Astrocyte (in vitro differentiated cells and primary cell): ENCODE results near the gene RICTOR. TPM values are rescaled to one million over a fixed set of nuclear protein-coding genes. Genes with fewer than 3 reads are reported as not detected.
A peak's percentile ranks its signal among the peaks of the same experiment; 100 is the strongest.

Experiments
- DNase-seq: peaks from one replicate; pipeline ENCODE4 v3.0.0-alpha.2; 2010; ENCODE audit warnings: low read depth
- FAIRE-seq: peaks from 2 replicates; lab custom pipeline; 2011; peaks lifted over from hg19 to GRCh38; lab: Jason Lieb, UNC
- H2AFZ ChIP-seq: 2 replicates; pipeline ENCODE4 v1.6.0; 2012; ENCODE audit warnings: low read depth, low read length, inconsistent platforms
- H3K27ac ChIP-seq: 2 replicates; pipeline ENCODE4 v1.5.1; 2011; ENCODE audit warnings: low read depth, low read length, inconsistent platforms
- H3K27me3 ChIP-seq: 2 replicates; pipeline ENCODE4 v1.6.0; 2011; ENCODE audit warnings: low read length, inconsistent platforms; ENCODE audit not compliant: insufficient read depth
- H3K36me3 ChIP-seq: 2 replicates; pipeline ENCODE4 v1.5.1; 2011; ENCODE audit warnings: low read length, inconsistent platforms; ENCODE audit not compliant: insufficient read depth
- H3K4me1 ChIP-seq: 2 replicates; pipeline ENCODE4 v1.5.1; 2011; ENCODE audit warnings: low read length, inconsistent platforms; ENCODE audit not compliant: insufficient read depth
- H3K4me2 ChIP-seq: 2 replicates; pipeline ENCODE4 v1.6.0; 2012; ENCODE audit warnings: low read length, inconsistent platforms
- H3K4me3 ChIP-seq: 2 replicates; pipeline ENCODE4 v1.5.1; 2011; ENCODE audit warnings: low read depth, mild to moderate bottlenecking, low read length, inconsistent platforms; ENCODE audit not compliant: insufficient read depth
- H3K79me2 ChIP-seq: 2 replicates; pipeline ENCODE4 v1.6.0; 2012; ENCODE audit warnings: mild to moderate bottlenecking, low read length, inconsistent platforms; ENCODE audit not compliant: insufficient read depth
- H3K9ac ChIP-seq: 2 replicates; pipeline ENCODE4 v1.6.0; 2012; ENCODE audit warnings: mild to moderate bottlenecking, low read length, inconsistent platforms
- H3K9me3 ChIP-seq: 2 replicates; pipeline ENCODE4 v1.5.1; 2012; ENCODE audit warnings: low read depth, mild to moderate bottlenecking, low read length, inconsistent platforms; ENCODE audit not compliant: insufficient read depth
- H4K20me1 ChIP-seq: 2 replicates; pipeline ENCODE4 v1.6.0; 2012; ENCODE audit warnings: low read length, inconsistent platforms; ENCODE audit not compliant: insufficient read depth
- H3K27ac Mint-ChIP-seq: one replicate; pipeline ENCODE4 v1.8.0; 2021; ENCODE audit warnings: mild to moderate bottlenecking, mixed read lengths; ENCODE audit not compliant: unreplicated experiment
- H3K27me3 Mint-ChIP-seq: one replicate; pipeline ENCODE4 v1.8.0; 2021; ENCODE audit warnings: low read depth, mixed read lengths; ENCODE audit not compliant: unreplicated experiment
- H3K36me3 Mint-ChIP-seq: one replicate; pipeline ENCODE4 v1.8.0; 2021; ENCODE audit warnings: low read depth, mixed read lengths; ENCODE audit not compliant: unreplicated experiment
- H3K4me1 Mint-ChIP-seq: one replicate; pipeline ENCODE4 v1.8.0; 2021; ENCODE audit warnings: low read depth, mixed read lengths; ENCODE audit not compliant: unreplicated experiment
- H3K4me3 Mint-ChIP-seq: one replicate; pipeline ENCODE4 v1.8.0; 2021; ENCODE audit warnings: mild to moderate bottlenecking, moderate library complexity, mixed read lengths; ENCODE audit not compliant: unreplicated experiment
- H3K9me3 Mint-ChIP-seq: one replicate; pipeline ENCODE4 v1.8.0; 2021; ENCODE audit warnings: mild to moderate bottlenecking, mixed read lengths; ENCODE audit not compliant: unreplicated experiment
- CTCF ChIP-seq: IDR thresholded peaks from 2 replicates; pipeline ENCODE4 v1.5.1; 2011; ENCODE audit warnings: low read depth, mild to moderate bottlenecking, inconsistent platforms, low read length, moderate library complexity; ENCODE audit not compliant: insufficient read depth
- EZH2 ChIP-seq: IDR thresholded peaks from 2 replicates; pipeline ENCODE4 v1.6.1; 2012; ENCODE audit warnings: mild to moderate bottlenecking, low read length, inconsistent platforms; ENCODE audit not compliant: insufficient read depth
- total RNA-seq: library from RNA; stranded (reverse); gene quantifications from 2 replicates; pipeline ENCODE4 v1.2.1, GENCODE V29; 2021

Gene RICTOR
- total RNA-seq, 1 donor from 2014 or later: 43.2 TPM

DNA sequence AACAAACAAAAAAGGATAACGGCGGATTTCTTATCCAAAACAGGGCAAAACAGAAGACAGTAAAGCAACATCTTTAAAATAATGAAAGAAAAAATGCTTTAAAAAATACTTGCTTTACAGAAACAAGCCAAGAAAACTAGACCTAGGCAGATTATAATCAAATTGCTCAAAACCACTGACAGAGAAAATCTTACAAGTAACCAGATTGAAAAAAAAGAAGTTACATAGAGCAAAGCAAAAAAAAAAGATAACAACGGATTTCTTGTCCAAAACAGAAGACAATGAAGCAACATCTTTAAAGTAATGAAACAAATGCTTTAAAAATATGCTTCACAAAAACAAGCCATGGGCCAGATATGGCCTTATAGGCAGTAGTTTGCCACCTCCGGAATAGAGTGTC, 51.1 kb downstream of the RICTOR start:
- no peaks in the 10 kb centered on the region for H3K36me3 ChIP-seq
- no peaks in the 10 kb centered on the region for H3K27me3 ChIP-seq
- no peaks in the 10 kb centered on the region for H3K9me3 ChIP-seq
- H3K4me2 ChIP-seq: no peak overlapping the region
- H3K36me3 Mint-ChIP-seq: peaks cover 10% of the 10 kb centered on the region
- peaks cover 52% of the 10 kb centered on the region for H3K79me2 ChIP-seq
- no peaks in the 10 kb centered on the region for H3K27me3 Mint-ChIP-seq
- no peak overlapping the region for H3K4me3 ChIP-seq
- H3K4me1 Mint-ChIP-seq: peaks cover 50% of the 10 kb centered on the region
- no peak overlapping the region for H3K4me3 Mint-ChIP-seq
- no peak overlapping the region for H3K27ac ChIP-seq
- FAIRE-seq (no peak), DNase-seq (no peak)
- no peak for TF ChIP-seq EZH2
- TF ChIP-seq CTCF: no peak
- no peak overlapping the region for H2AFZ ChIP-seq
- peaks cover 4% of the 10 kb centered on the region for H3K9me3 Mint-ChIP-seq
- peak overlapping the region; percentile 41 for H3K27ac Mint-ChIP-seq
- H3K4me1 ChIP-seq: peaks cover 9% of the 10 kb centered on the region
- peaks cover 8% of the 10 kb centered on the region for H4K20me1 ChIP-seq
- no peak overlapping the region for H3K9ac ChIP-seq

DNA sequence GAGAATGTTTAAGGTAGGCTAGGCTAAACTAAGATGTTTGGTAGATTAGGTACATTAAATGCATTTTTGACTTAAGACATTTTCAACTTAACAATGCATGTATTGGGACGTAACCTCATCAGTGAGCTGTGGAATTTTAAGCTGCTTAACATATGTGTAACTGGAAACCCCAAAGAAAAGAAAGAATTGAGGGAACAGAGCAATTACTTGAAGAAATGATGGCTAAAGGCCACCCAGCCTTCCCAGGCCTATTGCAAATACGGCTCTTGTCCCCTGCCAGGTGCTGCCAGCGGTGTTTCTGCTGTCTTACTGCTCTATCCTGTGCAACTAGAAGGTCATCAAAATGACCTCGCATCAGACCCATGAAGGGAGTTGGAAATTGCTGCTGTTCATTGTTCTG, 52.0 kb downstream of the RICTOR start:
- H3K27ac ChIP-seq: no peak overlapping the region
- TF ChIP-seq EZH2 (no peak), CTCF (no peak)
- no peaks in the 10 kb centered on the region for H3K36me3 ChIP-seq
- H3K9me3 ChIP-seq: no peaks in the 10 kb centered on the region
- Mint-ChIP-seq H3K27me3 (no peaks in the 10 kb centered on the region), H3K36me3 (peaks cover 6% of the 10 kb centered on the region), H3K4me1 (peaks cover 53% of the 10 kb centered on the region), H3K27ac (peak overlapping the region; percentile 5), H3K4me3 (no peak overlapping the region), H3K9me3 (no peaks in the 10 kb centered on the region)
- H3K4me3 ChIP-seq: no peak overlapping the region
- FAIRE-seq (peak; percentile 23), DNase-seq (no peak)
- H3K4me1 ChIP-seq: peaks cover 9% of the 10 kb centered on the region
- H3K4me2 ChIP-seq: no peak overlapping the region
- no peak overlapping the region for H3K9ac ChIP-seq
- H3K79me2 ChIP-seq: peaks cover 44% of the 10 kb centered on the region
- peaks cover 8% of the 10 kb centered on the region for H4K20me1 ChIP-seq
- H3K27me3 ChIP-seq: no peaks in the 10 kb centered on the region
- H2AFZ ChIP-seq: no peak overlapping the region

- Mint-ChIP-seq H3K36me3 (peaks cover 6% of the 10 kb centered on the region), H3K27me3 (no peaks in the 10 kb centered on the region), H3K4me1 (peaks cover 55% of the 10 kb centered on the region), H3K4me3 (no peak overlapping the region), H3K9me3 (no peaks in the 10 kb centered on the region), H3K27ac (peak overlapping the region; percentile 85)
- H3K9ac ChIP-seq: no peak overlapping the region
- no peak for FAIRE-seq
- no peak overlapping the region for H3K4me3 ChIP-seq
- peaks cover 12% of the 10 kb centered on the region for H3K4me1 ChIP-seq
- no peak overlapping the region for H2AFZ ChIP-seq
- H3K36me3 ChIP-seq: no peaks in the 10 kb centered on the region
- no peak overlapping the region for H3K4me2 ChIP-seq
- peaks cover 8% of the 10 kb centered on the region for H4K20me1 ChIP-seq
- H3K27me3 ChIP-seq: no peaks in the 10 kb centered on the region
- TF ChIP-seq CTCF (no peak), EZH2 (no peak)
- H3K9me3 ChIP-seq: no peaks in the 10 kb centered on the region
- no peak for DNase-seq
- no peak overlapping the region for H3K27ac ChIP-seq
- H3K79me2 ChIP-seq: peaks cover 43% of the 10 kb centered on the region
Observed at GRCh38 chr5:39021413-39021812, 52.8 kb downstream of the RICTOR start.
